CD4-positive, alpha-beta memory T cell (primary cell): ENCODE data around the gene SCD5. TPM values are rescaled to one million over a fixed set of nuclear protein-coding genes. Genes with fewer than 3 reads are reported as not detected.

ENCODE experiments used
- CTCF ChIA-PET: fragments of 350-600 bp; sonication (Branson Sonifier 250); formaldehyde crosslinking; loops from one replicate; lab custom pipeline; 2021; ENCODE audit warnings: inconsistent platforms; ENCODE audit not compliant: partially characterized antibody; lab: Charles Lee
- POLR2A ChIA-PET: fragments of 350-600 bp; sonication (Branson Sonifier 250); formaldehyde crosslinking; loops from one replicate; lab custom pipeline; 2021; ENCODE audit not compliant: partially characterized antibody; lab: Charles Lee
- DNase-seq, 5 donors: peaks; one replicate each; pipeline versions ENCODE4 v3.0.0 to v3.0.0-alpha.2; 2020 to 2022; ENCODE audit warnings: mixed read lengths in 1 of 5
- H3K27ac ChIP-seq: one replicate; pipeline ENCODE4 v1.7.0; 2013; ENCODE audit warnings: low read depth, low read length
- H3K27me3 ChIP-seq: 2 replicates; pipeline ENCODE4 v1.7.0; 2013; ENCODE audit warnings: mild to moderate bottlenecking, low read length, moderate library complexity; ENCODE audit not compliant: insufficient read depth
- H3K36me3 ChIP-seq: 2 replicates; pipeline ENCODE4 v1.7.0; 2013; ENCODE audit warnings: mild to moderate bottlenecking, low read length, moderate library complexity; ENCODE audit not compliant: insufficient read depth
- H3K4me1 ChIP-seq: 2 replicates; pipeline ENCODE4 v1.7.0; 2013; ENCODE audit warnings: mild to moderate bottlenecking, low read length, moderate library complexity; ENCODE audit not compliant: insufficient read depth
- H3K4me3 ChIP-seq, 2 donors: one replicate each; pipeline ENCODE4 v1.7.0; 2013; ENCODE audit warnings: low read length in 2 of 2, mild to moderate bottlenecking in 1 of 2
- H3K9me3 ChIP-seq, 2 donors: one replicate each; pipeline ENCODE4 v1.7.0; 2013; ENCODE audit warnings: low read length in 2 of 2, control low read depth in 1 of 2; ENCODE audit not compliant: control insufficient read depth in 1 of 2
- H3K27ac Mint-ChIP-seq, 7 donors: one replicate each; pipeline ENCODE4 v1.8.0; 2020 to 2021; ENCODE audit warnings: mixed read lengths in 7 of 7, mild to moderate bottlenecking in 6 of 7, inconsistent platforms in 3 of 7, moderate library complexity in 3 of 7
- H3K27me3 Mint-ChIP-seq, 2 donors: one replicate each; pipeline ENCODE4 v1.8.0; 2020 to 2021; ENCODE audit warnings: mixed read lengths in 2 of 2
- H3K36me3 Mint-ChIP-seq, 2 donors: one replicate each; pipeline ENCODE4 v1.8.0; 2020 to 2021; ENCODE audit warnings: mixed read lengths in 2 of 2, inconsistent platforms in 1 of 2, mild to moderate bottlenecking in 1 of 2
- H3K4me1 Mint-ChIP-seq, 4 donors: one replicate each; pipeline ENCODE4 v1.8.0; 2020 to 2021; ENCODE audit warnings: mixed read lengths in 4 of 4, mild to moderate bottlenecking in 1 of 4
- H3K4me3 Mint-ChIP-seq, 8 donors: one replicate each; pipeline ENCODE4 v1.8.0; 2020 to 2021; ENCODE audit warnings: mixed read lengths in 8 of 8, mild to moderate bottlenecking in 7 of 8, moderate library complexity in 6 of 8, inconsistent platforms in 3 of 8
- H3K9me3 Mint-ChIP-seq, 8 donors: one replicate each; pipeline ENCODE4 v1.8.0; 2020 to 2021; ENCODE audit warnings: mixed read lengths in 8 of 8, mild to moderate bottlenecking in 5 of 8, inconsistent platforms in 3 of 8, moderate library complexity in 1 of 8
- intact Hi-C: fragments of 100-400 bp; cut with micrococcal nuclease; formaldehyde crosslinking; loops from one replicate; pipeline ENCODE4 v1.15.1; 2023
- polyA plus RNA-seq, 2 donors: library from polyadenylated mRNA; unstranded; fragments of 300-500 nt; fragmentation: Illumina TruSeq; gene quantifications; one replicate each; pipeline ENCODE4 v1.2.3, GENCODE V29; 2021
- total RNA-seq, 2 experiments: library from RNA; stranded (reverse); gene quantifications; one replicate each; pipeline ENCODE4 v1.2.3, GENCODE V29; 2021

SCD5 gene
- total and polyA plus RNA-seq, 4 experiments from 2014 or later, result 1.8 TPM; not detected in 3

DNA sequence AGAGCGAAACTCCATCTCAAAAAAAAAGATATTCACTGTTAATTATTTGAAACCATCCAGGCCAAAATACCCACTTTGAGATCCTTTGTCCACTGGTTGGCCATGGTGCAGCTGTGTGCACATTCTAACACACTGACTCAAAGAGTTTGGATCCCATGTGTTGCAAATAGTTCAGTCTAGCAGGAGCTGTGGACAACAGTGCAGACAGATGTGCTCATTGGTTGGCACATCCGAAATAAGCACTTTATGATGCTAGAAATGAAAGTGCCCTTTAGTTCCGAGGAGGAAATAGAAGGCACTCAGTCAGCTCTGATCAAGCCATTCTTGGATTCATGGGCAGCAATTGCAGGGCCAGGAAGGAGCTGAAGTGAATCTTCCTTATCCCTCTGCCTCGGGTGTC, 173.8 kb downstream of the SCD5 start:
- H3K36me3 Mint-ChIP-seq, result no peaks in the 10 kb centered on the region
- H3K4me3 Mint-ChIP-seq, result no peak overlapping the region
- H3K27ac ChIP-seq, result no peak overlapping the region
- intact Hi-C loops, result no loop called here
- H3K4me1 ChIP-seq, result no peaks in the 10 kb centered on the region
- no peaks in the 10 kb centered on the region for H3K27me3 ChIP-seq
- ChIA-PET CTCF (no interaction called here), POLR2A (no interaction called here)
- no peaks in the 10 kb centered on the region for H3K9me3 ChIP-seq
- no peaks in the 10 kb centered on the region for H3K4me1 Mint-ChIP-seq
- peaks cover 0 to 2% (median 0%) of the 10 kb centered on the region in 8 donors for H3K9me3 Mint-ChIP-seq
- H3K36me3 ChIP-seq, result no peaks in the 10 kb centered on the region
- no peak overlapping the region for H3K4me3 ChIP-seq
- DNase-seq, result no peak
- H3K27me3 Mint-ChIP-seq, result peaks cover 0 to 7% of the 10 kb centered on the region in 2 donors
- H3K27ac Mint-ChIP-seq, result no peak overlapping the region

DNA sequence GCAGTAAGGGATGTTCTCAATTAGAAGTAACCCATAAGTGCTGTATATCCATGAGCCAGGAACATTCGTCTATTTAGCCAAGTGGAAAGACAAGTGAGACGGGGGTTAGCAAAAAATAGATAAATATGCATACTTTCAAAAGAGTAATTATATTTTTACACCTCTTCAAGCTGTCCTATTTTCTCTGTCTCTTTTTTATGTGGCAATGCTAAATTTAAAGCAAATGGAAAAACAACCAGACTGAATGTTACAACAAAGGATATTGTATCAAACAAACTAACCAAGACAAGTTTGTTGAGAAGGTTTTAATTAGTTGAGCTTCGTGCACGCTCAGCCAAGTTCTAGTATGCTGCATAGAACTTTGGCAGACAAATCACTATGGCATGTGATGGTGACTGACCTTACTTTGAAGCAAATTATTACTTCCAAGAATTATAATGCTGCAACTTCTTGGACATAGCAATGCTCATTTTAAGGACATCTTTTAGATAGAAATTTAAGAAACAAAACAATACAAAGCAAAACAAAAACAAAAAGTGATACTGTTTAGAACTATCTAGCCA, 175.4 kb downstream of the SCD5 start:
- Mint-ChIP-seq H3K9me3 (peaks cover 0 to 2% (median 0%) of the 10 kb centered on the region in 8 donors), H3K4me3 (no peak overlapping the region), H3K4me1 (no peaks in the 10 kb centered on the region), H3K36me3 (no peaks in the 10 kb centered on the region), H3K27ac (no peak overlapping the region), H3K27me3 (peaks cover 0 to 4% of the 10 kb centered on the region in 2 donors)
- no peak overlapping the region for H3K27ac ChIP-seq
- no peak overlapping the region for H3K4me3 ChIP-seq
- H3K27me3 ChIP-seq, result no peaks in the 10 kb centered on the region
- H3K36me3 ChIP-seq, result no peaks in the 10 kb centered on the region
- ChIA-PET POLR2A (no interaction called here), CTCF (no interaction called here)
- intact Hi-C loops, result no loop called here
- DNase-seq, result no peak
- no peaks in the 10 kb centered on the region for H3K9me3 ChIP-seq
- H3K4me1 ChIP-seq, result no peaks in the 10 kb centered on the region

GRCh38 chr4:82621251-82621650, 177.3 kb downstream of the SCD5 start:
- intact Hi-C loops, result no loop called here
- Mint-ChIP-seq H3K4me1 (no peaks in the 10 kb centered on the region), H3K27me3 (no peaks in the 10 kb centered on the region), H3K27ac (no peak overlapping the region), H3K9me3 (peaks cover 0 to 2% (median 0%) of the 10 kb centered on the region in 8 donors), H3K4me3 (no peak overlapping the region), H3K36me3 (no peaks in the 10 kb centered on the region)
- H3K36me3 ChIP-seq, result no peaks in the 10 kb centered on the region
- H3K27ac ChIP-seq, result no peak overlapping the region
- no peaks in the 10 kb centered on the region for H3K27me3 ChIP-seq
- CTCF ChIA-PET, result no interaction called here
- DNase-seq, result no peak
- no peaks in the 10 kb centered on the region for H3K9me3 ChIP-seq
- no peak overlapping the region for H3K4me3 ChIP-seq
- H3K4me1 ChIP-seq, result no peaks in the 10 kb centered on the region
- POLR2A ChIA-PET, result no interaction called here

DNA sequence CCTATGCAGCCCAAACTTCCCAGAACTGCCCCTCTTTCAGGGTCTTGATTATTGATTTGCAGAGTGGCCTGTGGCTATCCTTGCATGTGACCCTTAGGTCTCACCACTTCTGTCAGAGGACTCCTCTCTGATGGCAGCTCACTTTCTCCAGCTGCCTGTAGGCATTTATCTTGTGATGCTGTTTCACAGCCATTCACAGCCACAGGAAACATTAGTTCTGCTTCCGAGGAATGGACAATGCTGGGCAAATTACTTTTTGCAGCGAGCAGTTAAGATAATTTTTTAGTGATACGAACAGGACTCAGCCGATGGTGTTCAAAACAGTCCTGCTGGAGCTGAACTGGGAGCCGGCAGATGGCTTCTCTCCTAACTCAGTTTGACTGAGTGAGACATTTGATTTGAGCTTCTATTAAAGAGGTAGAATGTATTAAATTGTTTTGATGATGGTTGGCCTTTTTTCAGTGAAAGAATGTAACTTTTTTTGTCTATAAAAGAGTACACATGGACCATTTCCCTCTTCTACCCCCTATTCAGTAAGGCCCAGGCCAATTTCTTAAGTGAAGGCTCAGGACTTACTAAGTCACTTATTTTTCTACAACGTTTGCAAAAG, 178.4 kb downstream of the SCD5 start:
- no peaks in the 10 kb centered on the region for H3K4me1 Mint-ChIP-seq
- intact Hi-C loops, result no loop called here
- no peaks in the 10 kb centered on the region for H3K9me3 Mint-ChIP-seq
- POLR2A ChIA-PET, result no interaction called here
- Histone ChIP-seq H3K36me3 (no peaks in the 10 kb centered on the region), H3K27ac (no peak overlapping the region), H3K4me1 (no peaks in the 10 kb centered on the region), H3K27me3 (no peaks in the 10 kb centered on the region), H3K9me3 (no peaks in the 10 kb centered on the region), H3K4me3 (no peak overlapping the region)
- DNase-seq, result no peak
- H3K27me3 Mint-ChIP-seq, result peaks cover 0 to 2% of the 10 kb centered on the region in 2 donors
- no peaks in the 10 kb centered on the region for H3K36me3 Mint-ChIP-seq
- CTCF ChIA-PET, result no interaction called here
- no peak overlapping the region for H3K27ac Mint-ChIP-seq
- no peak overlapping the region for H3K4me3 Mint-ChIP-seq

DNA sequence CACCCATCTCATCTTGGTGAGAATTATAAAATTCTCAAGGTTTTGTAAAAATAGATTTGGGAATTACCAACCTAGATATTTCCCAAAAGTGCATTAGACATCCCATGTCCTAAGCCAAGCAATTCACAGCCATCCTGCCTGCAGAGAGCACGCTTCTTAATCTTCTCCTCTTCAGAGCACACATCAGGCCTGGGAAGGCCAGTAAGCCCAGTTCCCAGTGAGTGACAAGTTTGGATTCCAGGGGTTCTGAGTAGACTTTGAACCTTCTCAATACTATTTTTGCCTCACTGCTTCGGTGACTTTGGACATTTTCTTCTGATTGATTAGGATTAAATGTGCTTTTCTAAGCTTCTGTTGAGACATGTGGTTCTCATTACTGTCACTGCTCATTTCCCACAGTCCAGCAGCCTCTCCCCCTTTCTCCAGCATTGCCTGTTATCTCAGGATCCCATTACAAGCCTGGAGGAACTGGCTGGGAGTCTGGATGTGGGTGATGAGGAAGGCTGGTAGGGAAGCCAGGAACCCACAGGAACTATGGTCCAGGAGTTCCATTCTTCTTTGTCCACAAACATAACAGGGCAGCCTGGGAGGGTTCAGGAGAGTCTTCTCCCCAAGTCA, 180.4 kb downstream of the SCD5 start:
- ChIA-PET CTCF (no interaction called here), POLR2A (no interaction called here)
- Histone ChIP-seq H3K4me3 (no peak overlapping the region), H3K9me3 (no peaks in the 10 kb centered on the region), H3K4me1 (no peaks in the 10 kb centered on the region), H3K27me3 (no peaks in the 10 kb centered on the region), H3K36me3 (no peaks in the 10 kb centered on the region), H3K27ac (no peak overlapping the region)
- DNase-seq, result no peak
- Mint-ChIP-seq H3K9me3 (no peaks in the 10 kb centered on the region), H3K4me1 (no peaks in the 10 kb centered on the region), H3K27me3 (peaks cover 2 to 6% of the 10 kb centered on the region in 2 donors), H3K27ac (no peak overlapping the region), H3K36me3 (no peaks in the 10 kb centered on the region), H3K4me3 (no peak overlapping the region)
- intact Hi-C loops, result no loop called here

GRCh38 chr4:82614838-82615449, 183.7 kb downstream of the SCD5 start:
- H3K4me3 Mint-ChIP-seq, result no peak overlapping the region
- peaks cover 2 to 8% of the 10 kb centered on the region in 2 donors for H3K27me3 Mint-ChIP-seq
- Histone ChIP-seq H3K36me3 (no peaks in the 10 kb centered on the region), H3K4me1 (no peaks in the 10 kb centered on the region), H3K4me3 (no peak overlapping the region), H3K27ac (no peak overlapping the region), H3K9me3 (no peaks in the 10 kb centered on the region), H3K27me3 (no peaks in the 10 kb centered on the region)
- intact Hi-C loops, result no loop called here
- no peaks in the 10 kb centered on the region for H3K4me1 Mint-ChIP-seq
- no peak overlapping the region for H3K27ac Mint-ChIP-seq
- H3K9me3 Mint-ChIP-seq, result no peaks in the 10 kb centered on the region
- H3K36me3 Mint-ChIP-seq, result no peaks in the 10 kb centered on the region
- ChIA-PET CTCF (no interaction called here), POLR2A (no interaction called here)
- DNase-seq, result no peak

DNA sequence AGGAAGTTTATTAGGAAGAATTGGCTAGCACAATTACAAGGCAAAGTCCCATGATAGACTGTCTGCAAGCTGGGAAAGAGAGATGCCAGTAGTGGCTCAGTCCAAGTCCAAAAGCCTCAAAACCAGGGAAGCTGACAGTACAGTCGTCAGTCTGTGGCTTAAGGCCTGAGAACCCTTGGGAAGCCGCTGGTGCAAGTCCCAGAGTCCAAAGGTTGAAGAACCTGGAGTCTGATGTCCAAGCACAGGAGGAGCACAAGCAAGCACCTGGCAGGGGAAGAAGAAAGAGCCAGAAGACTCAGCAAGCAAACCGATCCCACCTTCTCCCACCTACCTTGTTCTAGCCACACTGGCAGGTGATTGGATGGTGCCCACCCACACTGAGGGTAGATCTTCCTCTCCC, 185.5 kb downstream of the SCD5 start:
- no peaks in the 10 kb centered on the region for H3K9me3 Mint-ChIP-seq
- H3K27me3 Mint-ChIP-seq, result peaks cover 2 to 8% of the 10 kb centered on the region in 2 donors
- intact Hi-C loops, result no loop called here
- POLR2A ChIA-PET, result no interaction called here
- no peaks in the 10 kb centered on the region for H3K36me3 ChIP-seq
- no peaks in the 10 kb centered on the region for H3K36me3 Mint-ChIP-seq
- no peaks in the 10 kb centered on the region for H3K4me1 Mint-ChIP-seq
- H3K4me3 ChIP-seq, result no peak overlapping the region
- CTCF ChIA-PET, result no interaction called here
- H3K27ac ChIP-seq, result no peak overlapping the region
- H3K27me3 ChIP-seq, result no peaks in the 10 kb centered on the region
- DNase-seq, result no peak
- H3K27ac Mint-ChIP-seq, result no peak overlapping the region
- H3K9me3 ChIP-seq, result no peaks in the 10 kb centered on the region
- no peak overlapping the region for H3K4me3 Mint-ChIP-seq
- H3K4me1 ChIP-seq, result no peaks in the 10 kb centered on the region
